SK-N-SH treated with all-trans-retinoic acid at 6 μM for 48 hours (cell line): ENCODE measurements around the gene STK16.

ENCODE experiments used
- ARNTL ChIP-seq: fragments of 450-650 bp; formaldehyde crosslinking; IDR thresholded peaks from 2 replicates; pipeline ENCODE4 v1.5.0; 2020; ENCODE audit warnings: low read depth, mild to moderate bottlenecking, moderate library complexity, borderline replicate concordance
- BACH2 ChIP-seq: fragments of 250-450 bp; sonication (Bioruptor Pico); IDR thresholded peaks from 2 replicates; pipeline ENCODE4 v1.9.0; 2021; ENCODE audit warnings: mild to moderate bottlenecking, borderline replicate concordance
- CSDC2 ChIP-seq: fragments of 250-450 bp; sonication (Bioruptor Pico); IDR thresholded peaks from 2 replicates; pipeline ENCODE4 v1.5.0; 2020; ENCODE audit warnings: mild to moderate bottlenecking, moderate library complexity
- GLIS3 ChIP-seq: fragments of 250-450 bp; sonication (Bioruptor Pico); IDR thresholded peaks from 2 replicates; pipeline ENCODE4 v1.5.0; 2020; ENCODE audit warnings: mild to moderate bottlenecking, moderate library complexity
- RARB ChIP-seq: fragments of 250-450 bp; sonication (Bioruptor Pico); IDR thresholded peaks from 2 replicates; pipeline ENCODE4 v1.8.0; 2021; ENCODE audit warnings: mild to moderate bottlenecking, moderate library complexity
- TCF4 ChIP-seq: fragments of 250-450 bp; sonication (Bioruptor Pico); IDR thresholded peaks from 2 replicates; pipeline ENCODE4 v1.8.0; 2021; ENCODE audit warnings: mild to moderate bottlenecking, moderate library complexity, borderline replicate concordance
- ZFP3 ChIP-seq: fragments of 250-450 bp; sonication (Bioruptor Pico); IDR thresholded peaks from 2 replicates; pipeline ENCODE4 v1.5.0; 2020; ENCODE audit warnings: mild to moderate bottlenecking, moderate library complexity
- ZFP30 ChIP-seq: fragments of 450-650 bp; formaldehyde crosslinking; IDR thresholded peaks from 2 replicates; pipeline ENCODE4 v1.5.0; 2022; ENCODE audit warnings: mild to moderate bottlenecking, moderate library complexity
- ZNF70 ChIP-seq: fragments of 450-650 bp; formaldehyde crosslinking; IDR thresholded peaks from 2 replicates; pipeline ENCODE4 v1.5.0; 2020; ENCODE audit warnings: mild to moderate bottlenecking, moderate library complexity
- TF ChIP-seq, protein P1 (sequence below): fragments of 250-450 bp; sonication (Bioruptor Pico); IDR thresholded peaks from 2 replicates; pipeline ENCODE4 v1.8.0; 2021; ENCODE audit warnings: low read depth, mild to moderate bottlenecking, moderate library complexity, borderline replicate concordance
- TF ChIP-seq, protein P2 (sequence below): fragments of 250-450 bp; sonication (Bioruptor Pico); IDR thresholded peaks from 2 replicates; pipeline ENCODE4 v1.5.1; 2021; ENCODE audit warnings: mild to moderate bottlenecking, moderate library complexity
- TF ChIP-seq, protein P3 (sequence below): fragments of 250-450 bp; sonication (Bioruptor Pico); IDR thresholded peaks from 2 replicates; pipeline ENCODE4 v1.8.0; 2020; ENCODE audit warnings: mild to moderate bottlenecking, moderate library complexity, borderline replicate concordance
- TF ChIP-seq, protein P4 (sequence below): fragments of 250-450 bp; sonication (Bioruptor Pico); IDR thresholded peaks from 2 replicates; pipeline ENCODE4 v1.5.0; 2020; ENCODE audit warnings: mild to moderate bottlenecking, moderate library complexity
- TF ChIP-seq, protein P5 (sequence below): fragments of 250-450 bp; sonication (Bioruptor Pico); IDR thresholded peaks from 2 replicates; pipeline ENCODE4 v1.5.1; 2020; ENCODE audit warnings: low read depth, mild to moderate bottlenecking, moderate library complexity

DNA sequence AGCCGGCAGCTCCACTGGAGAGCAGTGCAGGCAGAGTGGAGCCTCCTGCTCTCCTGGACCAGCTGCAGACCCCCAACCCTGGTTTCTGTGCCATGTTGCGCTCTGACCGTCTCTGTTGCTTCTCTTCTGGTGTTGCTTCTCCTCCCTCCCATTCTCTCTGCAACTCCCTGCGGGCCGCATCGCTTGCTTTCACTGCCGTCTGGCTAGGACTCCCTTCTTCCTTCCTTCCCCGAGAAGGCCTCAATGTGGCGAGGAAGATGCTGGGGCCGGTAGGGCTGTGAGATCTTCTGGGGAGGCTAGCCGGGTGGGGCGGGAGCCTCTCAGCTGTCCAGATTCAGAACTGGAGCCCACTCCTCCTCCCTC is 40.1 kb downstream of the STK16 start:
- no peak for TF ChIP-seq ZNF70 (CRISPR knock-in tag)
- no peak for TF ChIP-seq ARNTL
- no peak for TF ChIP-seq ZFP30
- no peak for TF ChIP-seq GLIS3 (CRISPR knock-in tag)
- no peak for TF ChIP-seq BACH2 (CRISPR knock-in tag)
- TF ChIP-seq TCF4 (CRISPR knock-in tag), result no peak
- TF ChIP-seq, protein P1, sequence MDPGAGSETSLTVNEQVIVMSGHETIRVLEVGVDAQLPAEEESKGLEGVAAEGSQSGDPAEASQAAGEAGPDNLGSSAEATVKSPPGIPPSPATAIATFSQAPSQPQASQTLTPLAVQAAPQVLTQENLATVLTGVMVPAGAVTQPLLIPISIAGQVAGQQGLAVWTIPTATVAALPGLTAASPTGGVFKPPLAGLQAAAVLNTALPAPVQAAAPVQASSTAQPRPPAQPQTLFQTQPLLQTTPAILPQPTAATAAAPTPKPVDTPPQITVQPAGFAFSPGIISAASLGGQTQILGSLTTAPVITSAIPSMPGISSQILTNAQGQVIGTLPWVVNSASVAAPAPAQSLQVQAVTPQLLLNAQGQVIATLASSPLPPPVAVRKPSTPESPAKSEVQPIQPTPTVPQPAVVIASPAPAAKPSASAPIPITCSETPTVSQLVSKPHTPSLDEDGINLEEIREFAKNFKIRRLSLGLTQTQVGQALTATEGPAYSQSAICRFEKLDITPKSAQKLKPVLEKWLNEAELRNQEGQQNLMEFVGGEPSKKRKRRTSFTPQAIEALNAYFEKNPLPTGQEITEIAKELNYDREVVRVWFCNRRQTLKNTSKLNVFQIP (CRISPR knock-in tag), result no peak
- TF ChIP-seq, protein P2, sequence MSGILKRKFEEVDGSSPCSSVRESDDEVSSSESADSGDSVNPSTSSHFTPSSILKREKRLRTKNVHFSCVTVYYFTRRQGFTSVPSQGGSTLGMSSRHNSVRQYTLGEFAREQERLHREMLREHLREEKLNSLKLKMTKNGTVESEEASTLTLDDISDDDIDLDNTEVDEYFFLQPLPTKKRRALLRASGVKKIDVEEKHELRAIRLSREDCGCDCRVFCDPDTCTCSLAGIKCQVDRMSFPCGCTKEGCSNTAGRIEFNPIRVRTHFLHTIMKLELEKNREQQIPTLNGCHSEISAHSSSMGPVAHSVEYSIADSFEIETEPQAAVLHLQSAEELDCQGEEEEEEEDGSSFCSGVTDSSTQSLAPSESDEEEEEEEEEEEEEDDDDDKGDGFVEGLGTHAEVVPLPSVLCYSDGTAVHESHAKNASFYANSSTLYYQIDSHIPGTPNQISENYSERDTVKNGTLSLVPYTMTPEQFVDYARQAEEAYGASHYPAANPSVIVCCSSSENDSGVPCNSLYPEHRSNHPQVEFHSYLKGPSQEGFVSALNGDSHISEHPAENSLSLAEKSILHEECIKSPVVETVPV, result no peak
- no peak for TF ChIP-seq RARB (CRISPR knock-in tag)
- TF ChIP-seq, protein P3, sequence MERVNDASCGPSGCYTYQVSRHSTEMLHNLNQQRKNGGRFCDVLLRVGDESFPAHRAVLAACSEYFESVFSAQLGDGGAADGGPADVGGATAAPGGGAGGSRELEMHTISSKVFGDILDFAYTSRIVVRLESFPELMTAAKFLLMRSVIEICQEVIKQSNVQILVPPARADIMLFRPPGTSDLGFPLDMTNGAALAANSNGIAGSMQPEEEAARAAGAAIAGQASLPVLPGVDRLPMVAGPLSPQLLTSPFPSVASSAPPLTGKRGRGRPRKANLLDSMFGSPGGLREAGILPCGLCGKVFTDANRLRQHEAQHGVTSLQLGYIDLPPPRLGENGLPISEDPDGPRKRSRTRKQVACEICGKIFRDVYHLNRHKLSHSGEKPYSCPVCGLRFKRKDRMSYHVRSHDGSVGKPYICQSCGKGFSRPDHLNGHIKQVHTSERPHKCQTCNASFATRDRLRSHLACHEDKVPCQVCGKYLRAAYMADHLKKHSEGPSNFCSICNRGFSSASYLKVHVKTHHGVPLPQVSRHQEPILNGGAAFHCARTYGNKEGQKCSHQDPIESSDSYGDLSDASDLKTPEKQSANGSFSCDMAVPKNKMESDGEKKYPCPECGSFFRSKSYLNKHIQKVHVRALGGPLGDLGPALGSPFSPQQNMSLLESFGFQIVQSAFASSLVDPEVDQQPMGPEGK, result no peak
- TF ChIP-seq, protein P4, sequence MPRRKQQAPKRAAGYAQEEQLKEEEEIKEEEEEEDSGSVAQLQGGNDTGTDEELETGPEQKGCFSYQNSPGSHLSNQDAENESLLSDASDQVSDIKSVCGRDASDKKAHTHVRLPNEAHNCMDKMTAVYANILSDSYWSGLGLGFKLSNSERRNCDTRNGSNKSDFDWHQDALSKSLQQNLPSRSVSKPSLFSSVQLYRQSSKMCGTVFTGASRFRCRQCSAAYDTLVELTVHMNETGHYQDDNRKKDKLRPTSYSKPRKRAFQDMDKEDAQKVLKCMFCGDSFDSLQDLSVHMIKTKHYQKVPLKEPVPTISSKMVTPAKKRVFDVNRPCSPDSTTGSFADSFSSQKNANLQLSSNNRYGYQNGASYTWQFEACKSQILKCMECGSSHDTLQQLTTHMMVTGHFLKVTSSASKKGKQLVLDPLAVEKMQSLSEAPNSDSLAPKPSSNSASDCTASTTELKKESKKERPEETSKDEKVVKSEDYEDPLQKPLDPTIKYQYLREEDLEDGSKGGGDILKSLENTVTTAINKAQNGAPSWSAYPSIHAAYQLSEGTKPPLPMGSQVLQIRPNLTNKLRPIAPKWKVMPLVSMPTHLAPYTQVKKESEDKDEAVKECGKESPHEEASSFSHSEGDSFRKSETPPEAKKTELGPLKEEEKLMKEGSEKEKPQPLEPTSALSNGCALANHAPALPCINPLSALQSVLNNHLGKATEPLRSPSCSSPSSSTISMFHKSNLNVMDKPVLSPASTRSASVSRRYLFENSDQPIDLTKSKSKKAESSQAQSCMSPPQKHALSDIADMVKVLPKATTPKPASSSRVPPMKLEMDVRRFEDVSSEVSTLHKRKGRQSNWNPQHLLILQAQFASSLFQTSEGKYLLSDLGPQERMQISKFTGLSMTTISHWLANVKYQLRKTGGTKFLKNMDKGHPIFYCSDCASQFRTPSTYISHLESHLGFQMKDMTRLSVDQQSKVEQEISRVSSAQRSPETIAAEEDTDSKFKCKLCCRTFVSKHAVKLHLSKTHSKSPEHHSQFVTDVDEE, result no peak
- no peak for TF ChIP-seq CSDC2 (CRISPR knock-in tag)
- no peak for TF ChIP-seq ZFP3 (CRISPR knock-in tag)
- TF ChIP-seq, protein P5, sequence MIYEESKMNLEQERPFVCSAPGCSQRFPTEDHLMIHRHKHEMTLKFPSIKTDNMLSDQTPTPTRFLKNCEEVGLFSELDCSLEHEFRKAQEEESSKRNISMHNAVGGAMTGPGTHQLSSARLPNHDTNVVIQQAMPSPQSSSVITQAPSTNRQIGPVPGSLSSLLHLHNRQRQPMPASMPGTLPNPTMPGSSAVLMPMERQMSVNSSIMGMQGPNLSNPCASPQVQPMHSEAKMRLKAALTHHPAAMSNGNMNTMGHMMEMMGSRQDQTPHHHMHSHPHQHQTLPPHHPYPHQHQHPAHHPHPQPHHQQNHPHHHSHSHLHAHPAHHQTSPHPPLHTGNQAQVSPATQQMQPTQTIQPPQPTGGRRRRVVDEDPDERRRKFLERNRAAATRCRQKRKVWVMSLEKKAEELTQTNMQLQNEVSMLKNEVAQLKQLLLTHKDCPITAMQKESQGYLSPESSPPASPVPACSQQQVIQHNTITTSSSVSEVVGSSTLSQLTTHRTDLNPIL (CRISPR knock-in tag), result no peak
